Non-pigmented ciliary epithelial cell (primary cell): Measurements from ENCODE around the gene SPATA46.
A peak's percentile ranks its signal among the peaks of the same experiment; 100 is the strongest.
"Not testable (repeated sequence)": the region's sequence is repeated elsewhere in the genome, so short reads cannot be mapped to it uniquely, and the experiment has no call there.

Experiments used
- DNase-seq: peaks from one replicate; pipeline ENCODE4 v3.0.0-alpha.2; 2010; ENCODE audit warnings: low read depth

Gene SPATA46

DNA sequence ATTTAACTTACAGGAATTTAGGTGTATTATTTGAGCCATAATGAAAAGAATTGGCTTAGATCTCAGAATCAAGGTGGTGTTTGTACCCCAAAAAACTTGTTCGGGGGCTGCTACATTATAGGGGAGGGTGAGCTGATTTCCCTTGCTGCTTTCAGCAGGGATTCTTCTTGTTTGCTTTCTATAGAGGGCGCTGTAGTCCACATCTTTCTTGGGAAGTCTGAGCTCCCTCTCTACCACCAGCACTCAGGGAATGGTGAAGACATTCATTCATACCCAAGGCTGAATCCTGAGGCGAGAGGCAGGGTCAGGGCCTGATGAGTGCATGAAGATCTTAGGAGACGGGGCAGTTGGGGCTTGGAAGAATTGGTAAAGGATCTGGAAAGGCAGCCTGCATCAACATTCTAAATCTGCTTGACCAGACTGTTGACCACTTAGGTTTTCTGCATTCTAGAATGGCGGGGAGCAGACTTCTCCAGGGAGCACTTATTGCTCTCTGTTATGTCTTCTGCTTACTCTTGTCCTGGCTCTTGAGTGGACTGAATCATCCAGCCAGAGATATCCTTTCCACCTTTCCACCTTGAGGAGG, 18.9 kb downstream of the SPATA46 start:
- no peak for DNase-seq

DNA sequence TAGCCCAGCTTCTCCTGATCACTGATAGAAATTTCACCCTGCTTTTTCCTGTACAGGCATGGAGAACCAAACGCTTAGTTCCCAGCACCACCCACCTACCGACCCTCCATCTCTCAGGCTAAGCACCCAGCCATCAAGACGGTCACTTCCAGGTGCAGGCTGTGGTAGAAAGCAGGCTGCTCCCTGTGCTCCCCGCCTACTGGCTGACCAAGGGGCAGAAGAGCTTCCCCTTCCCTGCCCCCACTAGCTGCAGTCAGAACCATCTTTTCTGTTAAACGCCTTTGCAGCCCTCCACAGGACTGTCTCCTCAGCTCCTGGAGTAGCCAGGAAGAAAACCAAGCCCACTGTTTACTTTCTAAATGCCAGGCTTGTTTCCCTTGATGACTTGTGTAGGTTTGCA, 23.0 kb downstream of the SPATA46 start:
- no peak for DNase-seq

DNA sequence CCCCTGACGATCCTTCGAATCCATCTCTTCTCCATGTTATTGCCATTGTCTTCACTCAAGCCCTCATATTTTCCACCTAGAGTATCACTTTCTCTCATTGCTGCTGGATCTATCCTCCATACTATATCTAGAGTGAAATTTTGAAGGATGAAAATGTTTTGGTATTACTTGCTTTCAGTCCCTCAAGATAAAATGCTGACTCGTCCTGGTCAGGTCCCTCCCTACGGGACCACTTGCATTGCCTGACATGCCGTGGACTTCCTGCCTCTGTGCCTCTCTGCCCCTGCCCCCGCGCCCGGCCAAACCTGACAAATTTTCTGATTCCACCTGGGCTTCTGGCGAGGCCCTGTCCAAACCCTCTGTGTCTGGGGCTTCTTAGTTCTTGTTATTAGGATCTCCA, 23.6 kb downstream of the SPATA46 start:
- DNase-seq: no peak

DNA sequence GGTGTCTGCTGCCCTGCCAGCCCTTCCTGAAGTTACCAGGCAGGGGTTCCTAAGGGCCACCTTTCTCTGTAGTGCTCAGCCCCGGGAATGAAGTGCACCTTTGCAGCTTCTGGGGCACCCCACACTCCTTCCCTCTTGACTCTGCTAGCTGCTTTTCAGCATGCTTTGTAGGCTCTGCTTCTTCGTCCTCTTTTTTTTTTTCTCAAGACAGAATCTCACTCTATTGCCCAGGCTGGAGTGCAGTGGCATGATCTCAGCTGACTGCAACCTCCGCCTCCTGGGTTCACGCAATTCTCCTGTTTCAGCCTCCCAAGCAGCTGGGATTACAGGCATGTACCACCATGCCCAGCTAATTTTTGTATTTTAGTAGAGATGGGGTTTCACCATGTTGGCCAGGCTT, 24.8 kb downstream of the SPATA46 start:
- DNase-seq: not testable (repeated sequence)

DNA sequence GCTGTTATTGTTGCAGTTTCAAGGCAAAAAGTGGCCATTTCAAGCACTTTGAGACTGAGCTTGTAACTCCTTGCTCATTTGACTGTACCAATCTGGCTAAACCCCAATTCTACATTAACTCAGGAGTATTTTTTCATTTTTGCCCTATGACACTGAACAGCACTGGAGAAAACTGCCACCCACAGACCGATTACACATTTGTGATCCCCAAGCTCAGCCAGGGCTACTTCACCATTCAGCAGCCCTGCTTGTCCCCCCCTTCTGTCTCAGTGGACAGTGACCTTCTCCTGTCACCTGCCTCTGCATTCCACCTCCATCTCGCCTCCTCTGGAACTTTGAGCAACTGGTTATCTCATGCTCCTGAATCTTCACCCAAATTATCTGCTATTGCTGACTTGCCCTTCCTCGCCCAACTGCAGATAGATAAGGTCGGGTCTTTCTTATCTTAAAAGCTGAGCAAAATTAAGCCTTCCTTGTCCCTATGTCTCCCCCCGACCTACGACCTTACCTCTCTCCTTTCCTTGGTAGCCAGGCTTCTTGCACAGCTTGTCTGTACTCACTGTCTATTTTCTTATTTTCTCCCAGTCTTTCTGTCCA, 25.3 kb downstream of the SPATA46 start:
- no peak for DNase-seq

DNA sequence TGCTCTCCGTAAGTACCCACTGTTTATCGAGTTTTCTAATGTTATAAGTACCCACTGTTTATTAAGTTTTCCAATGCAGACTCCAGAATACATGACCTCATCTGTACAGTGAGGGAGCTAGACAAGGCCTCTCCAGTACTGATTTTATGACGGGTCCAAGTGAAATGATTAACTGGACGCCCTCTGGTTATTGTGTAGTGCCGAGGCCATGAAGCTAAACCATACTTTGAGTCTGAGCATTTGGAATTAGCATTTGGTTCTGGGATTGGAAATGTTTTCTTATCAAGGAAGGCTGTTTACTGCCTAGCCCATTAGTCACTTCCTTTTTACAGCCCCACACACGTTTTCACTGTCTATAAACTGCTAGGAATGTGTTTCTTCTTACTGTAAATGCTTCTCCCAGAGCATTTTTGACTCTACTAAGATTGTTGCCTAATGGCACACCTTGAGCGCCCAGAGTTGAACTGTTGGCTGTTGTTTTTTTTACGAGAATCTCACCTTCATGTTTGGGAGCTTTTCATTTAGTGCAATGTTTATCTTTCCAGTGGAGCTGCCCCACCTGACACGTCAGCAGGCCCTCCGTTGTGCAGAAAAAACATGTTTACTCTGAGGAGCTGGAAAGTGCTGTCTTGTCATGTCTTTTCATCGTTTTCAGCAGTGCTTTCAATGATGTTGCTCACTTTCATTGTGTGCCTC, 26.9 kb downstream of the SPATA46 start:
- DNase-seq: peak; percentile 77

DNA sequence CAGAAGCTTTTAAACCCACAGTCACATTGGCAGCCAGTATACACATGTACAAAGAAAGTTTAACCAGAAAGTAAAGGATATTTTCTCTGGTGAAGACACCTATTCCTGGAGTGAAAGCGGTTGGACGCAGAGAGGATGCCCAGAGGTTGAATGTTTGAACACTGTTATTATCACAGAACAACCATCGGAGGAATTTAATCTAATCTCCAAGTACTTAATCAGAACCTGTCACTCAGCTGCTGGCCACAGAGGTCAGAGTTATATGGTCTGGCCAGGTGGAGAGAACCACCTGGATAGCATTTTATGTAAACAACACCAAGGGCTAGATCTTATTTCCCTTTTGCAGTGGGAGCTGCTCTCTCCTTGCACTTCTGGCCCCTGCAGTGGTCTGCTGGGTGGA, 29.4 kb downstream of the SPATA46 start:
- no peak for DNase-seq

DNA sequence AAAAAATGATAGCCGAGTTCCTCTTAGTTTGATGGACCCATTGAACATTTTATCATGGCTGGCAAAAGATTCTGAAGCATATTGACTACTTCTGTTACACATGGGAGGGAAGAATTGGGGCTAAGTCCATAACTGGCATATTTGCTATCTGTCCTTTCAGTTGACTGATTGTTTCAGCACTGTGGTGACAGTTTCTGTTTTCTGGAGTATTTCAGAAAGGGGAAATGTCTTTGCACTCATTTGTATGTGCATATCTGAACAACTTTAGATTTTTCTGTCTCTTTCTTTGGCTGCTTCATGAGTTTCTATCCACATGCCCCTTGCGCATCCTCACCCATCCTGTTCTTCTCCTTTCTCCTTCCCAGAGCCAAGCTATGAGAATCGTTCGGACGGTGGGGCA, 33.2 kb downstream of the SPATA46 start:
- no peak for DNase-seq

DNA sequence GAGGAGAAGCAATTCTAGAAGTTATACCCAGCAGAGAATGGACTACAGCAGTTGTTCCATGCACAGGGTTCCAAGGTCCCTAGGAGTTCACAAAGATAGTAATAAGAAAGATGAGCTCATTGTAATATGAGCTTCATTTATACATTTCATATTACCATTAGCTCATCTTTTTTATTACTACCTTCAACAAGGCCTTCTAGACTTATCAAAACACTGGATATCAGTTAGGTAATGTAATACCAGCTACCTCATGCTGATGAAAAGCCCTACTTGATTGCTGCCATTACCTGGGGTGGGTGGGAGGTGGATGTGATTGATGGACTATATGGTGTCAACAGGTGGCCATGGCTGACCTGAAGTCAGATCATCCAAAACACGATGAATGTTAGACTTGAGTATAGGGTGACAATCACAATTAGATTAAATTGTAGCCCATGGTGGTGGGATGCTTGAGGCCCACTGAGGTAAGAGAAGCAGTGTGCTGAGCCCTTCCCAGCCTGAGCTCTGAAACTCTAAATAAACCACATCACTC, 34.1 kb downstream of the SPATA46 start:
- no peak for DNase-seq

DNA sequence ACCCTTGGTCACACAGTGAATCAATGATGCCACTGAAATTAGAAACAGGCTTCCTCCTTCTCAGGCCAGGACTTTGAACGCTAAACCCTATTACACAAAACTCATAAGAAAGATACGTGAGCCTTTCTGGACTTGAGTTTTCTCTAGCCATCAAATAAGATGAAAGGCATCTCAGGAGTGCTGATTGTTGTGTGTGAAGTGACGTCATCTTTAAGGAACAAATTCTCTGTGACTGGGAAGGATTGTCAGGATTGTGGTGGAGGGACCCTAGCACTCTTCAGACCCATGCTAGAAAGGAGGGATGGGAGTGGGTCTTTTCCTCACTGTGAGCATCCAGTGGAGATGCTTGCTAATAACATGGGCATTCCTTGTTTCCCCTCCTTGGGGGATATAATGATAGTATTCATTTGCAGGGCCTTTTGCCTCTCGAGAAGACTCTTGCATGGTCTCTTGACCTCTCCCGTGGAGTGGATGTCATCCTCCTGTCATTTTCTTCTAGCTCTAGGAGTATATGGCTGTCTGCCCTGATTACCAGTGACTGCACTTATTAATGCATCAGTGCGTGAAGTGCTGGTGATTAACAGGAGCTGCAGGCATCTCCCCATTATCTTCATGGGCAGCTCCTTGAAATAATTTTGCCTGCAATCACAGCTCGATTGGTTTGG, 39.9 kb downstream of the SPATA46 start:
- DNase-seq: no peak

DNA sequence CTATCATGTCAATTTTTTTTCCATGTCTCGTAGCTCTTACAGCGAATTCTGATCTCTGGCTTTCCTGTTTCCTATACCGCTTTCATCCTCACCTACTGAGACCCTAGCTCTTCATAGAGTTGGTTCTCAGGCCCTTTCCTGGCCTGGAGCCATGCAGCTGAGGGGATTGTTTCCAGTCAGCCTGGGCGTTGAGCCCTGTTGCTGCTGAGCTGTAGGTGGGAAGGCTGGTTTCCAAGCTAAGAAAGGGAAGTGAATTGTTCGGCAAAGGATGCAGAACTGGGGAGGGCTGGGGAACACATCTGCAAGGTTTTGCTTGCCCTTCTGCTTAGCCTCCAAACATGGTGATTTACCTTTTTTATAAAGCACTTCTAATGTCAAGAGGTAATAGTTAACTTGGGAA, 41.5 kb downstream of the SPATA46 start:
- no peak for DNase-seq

DNA sequence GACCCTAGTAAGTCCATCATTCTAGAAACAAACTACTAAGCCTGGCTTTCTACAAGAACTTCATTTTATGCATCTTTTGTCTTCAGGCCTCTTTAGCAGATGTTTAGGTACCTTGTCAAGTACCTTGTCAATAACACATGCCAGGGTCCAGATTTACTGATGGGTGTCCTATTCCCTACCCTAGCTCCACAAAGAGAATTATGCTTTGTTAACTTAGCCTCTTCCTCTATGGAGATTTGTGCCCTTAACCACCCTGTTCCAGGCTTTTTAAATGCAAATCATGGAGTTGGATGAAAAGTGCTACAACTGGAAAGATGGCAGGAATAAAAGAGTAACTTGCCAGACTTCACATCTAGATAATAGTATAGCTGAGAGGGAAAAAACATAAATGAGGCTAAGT, 42.7 kb downstream of the SPATA46 start:
- no peak for DNase-seq

DNA sequence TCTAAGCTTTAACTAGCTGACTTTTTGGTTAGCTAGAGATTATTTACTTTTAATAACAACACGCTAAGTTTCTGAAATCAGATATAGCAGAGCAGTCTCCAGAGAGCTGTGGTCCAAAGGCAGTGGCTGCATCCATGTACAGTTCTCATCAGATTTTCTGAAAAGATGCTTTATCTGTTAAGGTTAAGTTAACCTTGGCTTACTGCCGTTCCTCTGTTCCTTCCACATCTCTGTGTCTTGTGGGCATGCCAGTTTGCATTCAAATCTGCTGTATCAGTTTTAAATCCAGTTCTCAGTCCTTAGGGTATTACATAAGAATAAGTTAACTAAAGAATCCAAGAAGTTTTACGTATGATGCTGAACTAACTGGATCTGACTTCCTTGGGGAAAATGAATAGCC, 46.8 kb downstream of the SPATA46 start:
- no peak for DNase-seq

DNA sequence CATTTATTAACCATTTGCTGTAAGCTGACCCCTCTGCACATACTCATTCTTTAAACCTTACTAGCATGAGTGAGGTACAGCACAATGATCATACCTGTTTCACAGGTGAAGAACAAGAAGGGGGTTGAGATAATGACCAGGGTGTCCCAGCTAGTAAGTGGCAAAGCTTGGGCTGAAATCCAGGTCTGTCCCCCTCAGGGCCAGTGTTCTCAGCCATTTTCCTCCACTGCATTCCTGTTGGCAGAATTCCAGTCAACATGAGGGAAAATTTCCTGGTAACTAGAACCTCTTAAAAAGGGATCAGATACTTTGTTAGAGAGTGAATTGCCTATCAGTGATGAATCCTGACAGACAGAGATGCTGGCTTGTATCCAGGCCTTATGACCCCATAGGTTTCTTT, 48.1 kb downstream of the SPATA46 start:
- DNase-seq: no peak

DNA sequence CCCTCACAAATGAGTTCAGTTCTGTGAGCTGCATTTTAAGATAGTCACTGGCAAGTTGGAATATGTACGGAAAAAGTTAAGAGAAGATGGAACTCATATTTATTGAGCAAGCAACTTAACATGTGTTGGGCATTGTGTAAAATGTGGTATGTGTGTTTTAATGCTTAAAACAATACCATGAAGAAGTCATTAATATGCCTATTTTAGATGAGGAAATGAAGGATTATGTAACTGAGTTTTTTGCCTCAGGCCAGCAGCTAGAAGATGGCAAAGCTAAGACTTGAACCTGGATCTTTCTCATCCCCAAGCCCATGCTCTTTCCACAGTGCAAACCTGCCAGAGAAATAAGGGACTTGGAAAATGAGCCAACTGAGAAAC, 48.9 kb downstream of the SPATA46 start:
- no peak for DNase-seq

DNA sequence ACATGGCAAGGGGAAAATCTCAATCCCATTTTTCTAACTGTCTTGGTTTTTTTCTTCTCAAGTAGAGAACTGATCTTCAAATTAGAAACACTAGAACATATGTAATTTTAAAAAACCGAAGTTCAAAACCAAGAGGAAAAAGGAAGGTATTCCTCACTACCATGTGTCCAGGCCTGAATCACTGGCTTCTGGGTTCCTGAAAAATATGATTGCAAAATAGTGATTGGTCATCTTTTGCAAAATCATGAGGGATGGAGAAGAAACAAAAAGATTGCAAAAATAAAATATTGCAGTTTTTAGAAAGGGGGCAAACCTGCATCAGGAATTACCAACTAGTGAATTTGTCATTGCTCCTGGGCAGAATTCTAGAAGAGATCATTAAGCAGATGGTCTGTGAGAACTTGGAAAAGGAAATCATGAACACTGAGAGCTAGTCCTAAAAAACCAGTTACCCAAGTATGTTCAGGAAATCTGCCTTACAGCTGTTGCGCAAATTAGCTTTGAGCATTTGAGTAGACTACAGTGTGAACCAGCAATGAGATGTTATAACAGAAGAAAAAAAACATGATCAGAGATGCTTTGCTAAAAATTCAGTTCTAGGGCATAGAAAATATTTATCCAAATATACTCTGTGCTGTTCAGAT, 49.4 kb downstream of the SPATA46 start:
- DNase-seq: no peak

DNA sequence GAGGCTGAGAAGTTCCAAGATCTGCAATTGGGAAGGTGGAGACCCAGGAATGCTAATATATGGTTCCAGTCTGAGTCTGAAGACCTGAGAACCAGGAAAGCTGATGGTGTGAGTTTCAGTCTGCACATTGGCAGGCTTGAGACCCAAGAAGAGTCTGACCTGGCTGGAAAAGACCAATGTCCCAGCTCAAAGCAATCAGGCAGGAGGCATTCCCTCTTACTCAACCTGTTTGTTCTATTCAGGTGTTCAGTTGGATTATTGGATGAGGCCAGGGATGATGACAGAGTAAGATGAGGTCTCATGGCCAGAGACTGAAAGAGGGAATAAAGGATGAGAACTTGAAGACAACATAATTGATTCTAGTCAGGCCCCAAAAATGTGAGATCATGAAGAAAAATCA, 50.1 kb downstream of the SPATA46 start:
- no peak for DNase-seq

DNA sequence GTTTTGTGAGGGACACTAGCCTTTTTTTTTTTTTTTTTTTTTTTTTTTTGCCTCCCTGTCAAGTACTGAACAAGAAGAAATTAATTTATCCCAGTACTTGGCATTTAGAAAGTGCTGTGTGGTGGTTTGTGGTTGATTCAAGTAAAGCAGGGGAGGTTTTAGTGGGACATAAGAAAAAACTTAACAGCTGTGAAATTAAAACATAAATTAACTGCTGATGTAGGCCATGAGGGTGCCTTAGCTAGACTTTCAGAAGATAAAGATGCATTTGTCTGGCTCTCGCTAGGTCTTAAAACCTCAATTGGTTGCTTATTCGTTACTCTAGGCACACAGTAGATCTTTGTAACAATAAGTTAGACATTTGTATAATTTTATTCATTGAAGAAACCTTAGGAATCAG, 52.3 kb downstream of the SPATA46 start:
- DNase-seq: no peak
